Measurements from ENCODE around the gene YIPF3. TPM values are rescaled to one million over a fixed set of nuclear protein-coding genes. Genes with fewer than 3 reads are reported as not detected.

YIPF3 gene
- total RNA-seq, 1 donor from 2014 or later = 136 TPM

DNA sequence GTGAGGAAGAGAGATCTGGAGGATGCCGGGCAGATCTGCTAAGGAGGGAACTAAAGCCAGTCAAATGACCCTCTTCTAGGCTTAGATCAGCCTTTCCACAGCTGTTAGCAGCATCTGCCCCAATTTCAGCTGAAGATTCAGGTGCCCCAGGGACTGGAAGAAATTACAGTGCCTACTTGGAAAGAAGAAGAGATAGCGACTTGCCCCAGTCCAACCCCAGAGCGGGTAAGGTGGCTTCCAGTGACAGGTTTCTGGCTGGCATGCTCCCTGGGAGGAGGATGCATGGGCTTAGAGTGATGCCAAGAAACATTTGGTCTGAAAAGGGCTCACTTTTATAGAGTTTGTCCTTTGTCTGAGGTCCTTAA is 38.7 kb downstream of the YIPF3 start:
- H3K4me3 Mint-ChIP-seq (ENCODE audit: low read depth) = peak overlapping the region; percentile 78
- no peaks in the 10 kb centered on the region for H3K9me3 Mint-ChIP-seq (ENCODE audit: low read depth)
- TF ChIP-seq, protein P1, sequence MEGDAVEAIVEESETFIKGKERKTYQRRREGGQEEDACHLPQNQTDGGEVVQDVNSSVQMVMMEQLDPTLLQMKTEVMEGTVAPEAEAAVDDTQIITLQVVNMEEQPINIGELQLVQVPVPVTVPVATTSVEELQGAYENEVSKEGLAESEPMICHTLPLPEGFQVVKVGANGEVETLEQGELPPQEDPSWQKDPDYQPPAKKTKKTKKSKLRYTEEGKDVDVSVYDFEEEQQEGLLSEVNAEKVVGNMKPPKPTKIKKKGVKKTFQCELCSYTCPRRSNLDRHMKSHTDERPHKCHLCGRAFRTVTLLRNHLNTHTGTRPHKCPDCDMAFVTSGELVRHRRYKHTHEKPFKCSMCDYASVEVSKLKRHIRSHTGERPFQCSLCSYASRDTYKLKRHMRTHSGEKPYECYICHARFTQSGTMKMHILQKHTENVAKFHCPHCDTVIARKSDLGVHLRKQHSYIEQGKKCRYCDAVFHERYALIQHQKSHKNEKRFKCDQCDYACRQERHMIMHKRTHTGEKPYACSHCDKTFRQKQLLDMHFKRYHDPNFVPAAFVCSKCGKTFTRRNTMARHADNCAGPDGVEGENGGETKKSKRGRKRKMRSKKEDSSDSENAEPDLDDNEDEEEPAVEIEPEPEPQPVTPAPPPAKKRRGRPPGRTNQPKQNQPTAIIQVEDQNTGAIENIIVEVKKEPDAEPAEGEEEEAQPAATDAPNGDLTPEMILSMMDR (IDR thresholded peaks at IDR 0.05; ENCODE audit: unreplicated experiment) = no peak
- H3K27ac Mint-ChIP-seq = peak overlapping the region; percentile 93
- DNase-seq (ENCODE audit: low spot score, unreplicated experiment) = no peak
- H3K27me3 Mint-ChIP-seq = no peaks in the 10 kb centered on the region
- H3K36me3 Mint-ChIP-seq (ENCODE audit: insufficient read depth) = peaks cover 6% of the 10 kb centered on the region
- peaks cover 26% of the 10 kb centered on the region for H3K4me1 Mint-ChIP-seq (ENCODE audit: low read depth)

DNA sequence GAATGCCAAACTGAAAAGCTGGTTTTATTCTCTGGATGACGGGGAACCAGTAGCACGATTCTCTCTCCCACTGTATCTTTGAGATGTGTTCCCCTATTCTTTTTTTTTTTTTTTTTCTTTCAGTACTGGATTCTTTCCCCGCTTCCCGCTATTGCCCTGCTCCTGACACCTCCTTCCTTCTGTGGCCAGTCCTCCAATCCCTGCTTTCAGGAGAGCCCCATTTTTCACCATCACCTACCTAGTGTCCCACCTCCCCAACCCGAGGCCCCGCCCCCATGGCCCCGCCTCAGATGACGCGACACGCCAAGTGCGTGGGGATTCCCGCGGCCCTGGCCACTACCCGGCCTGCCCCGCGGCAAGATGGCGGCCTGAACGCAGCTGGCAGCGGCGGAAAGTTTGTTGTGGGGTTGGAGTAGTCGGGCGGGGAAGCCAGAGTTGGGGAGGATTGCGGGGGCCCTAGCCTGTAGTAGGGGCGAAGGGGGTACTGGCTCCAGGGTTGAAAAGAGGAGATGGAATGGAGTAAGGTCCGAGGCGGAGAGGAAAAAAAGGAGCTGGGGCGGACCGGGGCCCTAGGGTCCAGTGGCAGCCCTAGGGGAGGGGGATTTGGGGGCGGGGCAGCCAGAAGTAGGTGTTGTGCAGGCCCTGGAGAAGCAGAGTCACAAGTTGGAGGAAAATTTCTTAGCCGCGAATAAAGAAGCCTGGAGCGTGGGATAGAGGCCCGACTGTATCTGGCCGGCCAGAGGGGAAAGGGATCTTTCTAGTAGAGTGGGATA is 39.3 kb downstream of the YIPF3 start, which contains the start of gene TJAP1:
TSS of gene TJAP1 (plus strand) at position 336 of the 773 bp plus-strand sequence. CDS start 21,432 bp downstream, outside the sequence.
- peak; percentile 96 for DNase-seq (ENCODE audit: low spot score, unreplicated experiment)
- no peaks in the 10 kb centered on the region for H3K9me3 Mint-ChIP-seq (ENCODE audit: low read depth)
- H3K4me1 Mint-ChIP-seq (ENCODE audit: low read depth) = peaks cover 26% of the 10 kb centered on the region
- TF ChIP-seq, protein P1 (IDR thresholded peaks at IDR 0.05; ENCODE audit: unreplicated experiment) = no peak
- peak within 1 kb of the TSS; percentile 93 for H3K27ac Mint-ChIP-seq
- H3K27me3 Mint-ChIP-seq = no peaks in the 10 kb centered on the region
- peaks cover 6% of the 10 kb centered on the region for H3K36me3 Mint-ChIP-seq (ENCODE audit: insufficient read depth)
- H3K4me3 Mint-ChIP-seq (ENCODE audit: low read depth) = peak within 1 kb of the TSS; percentile 78

DNA sequence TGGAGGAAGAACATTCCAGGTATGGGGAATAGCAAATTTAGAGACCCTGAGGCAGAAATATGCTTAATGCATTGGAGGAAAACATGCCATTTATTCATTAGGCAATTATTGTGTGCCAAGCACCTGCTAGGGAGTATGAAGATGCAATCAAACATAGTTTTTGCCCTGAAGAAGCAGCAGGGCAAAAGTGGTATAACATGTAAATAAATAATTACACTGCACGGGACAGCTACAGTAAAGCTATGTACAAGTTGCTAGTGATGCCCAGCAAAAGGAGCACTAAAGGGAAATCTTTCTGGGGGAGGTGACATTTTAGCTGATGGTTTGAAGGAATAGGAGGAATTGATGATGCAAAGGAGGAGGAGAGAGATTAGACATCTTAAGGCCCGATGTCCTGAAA is 40.0 kb downstream of the YIPF3 start:
- Mint-ChIP-seq H3K27ac (peak overlapping the region; percentile 93), H3K9me3 (ENCODE audit: low read depth) (no peaks in the 10 kb centered on the region), H3K4me1 (ENCODE audit: low read depth) (peaks cover 21% of the 10 kb centered on the region), H3K27me3 (no peaks in the 10 kb centered on the region), H3K36me3 (ENCODE audit: insufficient read depth) (peaks cover under 1% of the 10 kb centered on the region), H3K4me3 (ENCODE audit: low read depth) (peak overlapping the region; percentile 78)
- TF ChIP-seq, protein P1 (IDR thresholded peaks at IDR 0.05; ENCODE audit: unreplicated experiment) = no peak
- DNase-seq (ENCODE audit: low spot score, unreplicated experiment) = no peak

DNA sequence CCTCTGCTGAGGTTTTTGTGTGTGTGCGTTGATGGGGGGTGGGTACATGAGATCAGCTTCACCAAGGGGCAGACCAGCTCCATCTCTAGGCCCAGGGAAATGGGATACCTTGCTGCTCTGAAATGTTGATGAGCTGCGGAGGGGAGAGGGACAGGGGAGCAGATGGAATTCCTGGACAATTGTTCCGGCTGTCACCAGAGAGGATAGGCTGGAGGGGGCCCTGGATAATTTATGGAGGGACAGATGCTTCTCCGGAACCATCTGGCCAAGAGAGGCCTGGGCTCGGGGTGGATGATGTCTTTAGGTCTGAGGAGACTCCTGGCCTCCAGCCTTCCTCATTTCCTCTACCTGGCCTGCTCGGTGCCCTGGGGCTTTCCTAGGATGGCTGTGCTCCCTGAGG is 41.2 kb downstream of the YIPF3 start:
- TF ChIP-seq, protein P1 (IDR thresholded peaks at IDR 0.05; ENCODE audit: unreplicated experiment) = no peak
- DNase-seq (ENCODE audit: low spot score, unreplicated experiment) = no peak

DNA sequence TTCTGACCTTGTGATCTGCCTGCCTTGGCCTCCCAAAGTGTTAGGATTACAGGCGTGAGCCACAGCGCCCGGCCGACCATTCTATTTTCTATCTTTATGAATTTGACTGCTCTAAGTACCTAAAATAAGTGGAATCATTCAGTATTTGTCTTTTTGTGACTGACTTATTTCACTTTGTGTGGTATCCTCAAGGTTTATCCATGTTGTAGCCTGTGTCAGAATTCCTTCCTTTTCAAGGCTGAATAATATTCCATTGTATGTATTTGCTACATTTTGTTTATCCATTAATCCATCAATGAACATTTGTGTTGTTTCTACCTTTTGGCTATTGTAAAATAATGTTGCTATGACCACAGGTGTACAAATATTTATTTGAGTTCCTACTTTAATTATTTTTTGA is 44.2 kb downstream of the YIPF3 start:
- Mint-ChIP-seq H3K27ac (no peak overlapping the region), H3K4me1 (ENCODE audit: low read depth) (peaks cover 10% of the 10 kb centered on the region), H3K27me3 (peaks cover 5% of the 10 kb centered on the region), H3K9me3 (ENCODE audit: low read depth) (no peaks in the 10 kb centered on the region), H3K4me3 (ENCODE audit: low read depth) (no peak overlapping the region), H3K36me3 (ENCODE audit: insufficient read depth) (no peaks in the 10 kb centered on the region)
- TF ChIP-seq, protein P1 (IDR thresholded peaks at IDR 0.05; ENCODE audit: unreplicated experiment) = no peak
- no peak for DNase-seq (ENCODE audit: low spot score, unreplicated experiment)

More for the DNA sequence above, 41.2 kb downstream of the YIPF3 start:
- no peaks in the 10 kb centered on the region for H3K36me3 Mint-ChIP-seq (ENCODE audit: insufficient read depth)
- no peak overlapping the region for H3K27ac Mint-ChIP-seq
- no peaks in the 10 kb centered on the region for H3K9me3 Mint-ChIP-seq (ENCODE audit: low read depth)
- H3K27me3 Mint-ChIP-seq = no peaks in the 10 kb centered on the region
- H3K4me3 Mint-ChIP-seq (ENCODE audit: low read depth) = no peak overlapping the region
- peaks cover 19% of the 10 kb centered on the region for H3K4me1 Mint-ChIP-seq (ENCODE audit: low read depth)

All from progenitor cell of endocrine pancreas (in vitro differentiated cells).